ENCODE measurements around the gene HIVEP3. TPM values are rescaled to one million over a fixed set of nuclear protein-coding genes. Genes with fewer than 3 reads are reported as not detected.

The HIVEP3 gene
- total and polyA plus RNA-seq, 2 of the 13 experiments (the other 11 are each of a cell fraction or from before 2014, with no cell fraction given): 0.05 TPM; not detected in 1

DNA sequence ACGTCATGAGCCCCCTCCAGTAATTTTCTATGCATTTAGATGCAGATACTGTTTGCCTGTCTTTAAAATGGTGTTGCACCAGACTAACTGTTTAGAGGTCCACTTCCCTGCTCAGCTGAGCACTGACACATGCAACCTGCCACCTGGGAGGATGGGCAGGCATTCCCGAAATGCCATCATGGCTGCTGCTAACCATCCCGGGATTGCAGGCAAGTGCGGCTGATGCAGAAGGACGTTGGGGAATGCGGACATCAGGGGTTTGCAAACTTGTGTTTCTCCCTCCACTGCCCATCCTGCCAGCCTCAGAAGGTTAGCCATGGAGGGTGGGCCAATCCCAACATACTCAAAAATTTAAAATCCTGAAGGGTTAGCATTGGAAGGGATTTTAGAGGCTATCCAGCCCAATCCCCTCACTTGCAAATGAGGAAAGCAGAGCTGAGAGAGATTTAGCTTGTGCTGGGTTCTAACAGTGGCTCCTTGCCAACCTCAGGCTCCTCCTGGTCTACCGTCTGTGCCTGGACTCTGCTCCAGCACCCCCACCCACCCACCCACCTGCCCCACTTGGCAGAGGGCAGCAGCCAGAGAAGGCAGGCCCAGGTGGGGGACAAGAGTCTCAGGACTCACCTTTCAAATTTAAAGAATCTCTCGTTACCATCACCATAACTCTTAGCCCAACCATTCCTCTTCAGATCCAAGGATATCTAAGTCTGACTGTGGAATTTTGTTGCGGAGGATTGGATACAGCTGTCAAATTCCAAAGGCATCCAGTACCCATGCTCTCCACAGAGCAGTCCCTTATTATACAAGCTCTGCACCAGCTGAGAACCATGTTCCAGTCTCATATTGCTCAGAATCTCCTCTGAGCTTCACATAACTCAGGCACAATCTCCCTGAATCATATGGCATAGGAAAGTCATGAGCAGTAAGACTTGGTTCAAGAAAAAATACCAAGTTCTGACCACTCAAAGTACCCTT lies 34.2 kb downstream of the HIVEP3 start:
- Histone ChIP-seq H3K9ac (ENCODE audit: insufficient read depth, low read depth, low read length) (no peak overlapping the region), H4K20me1 (ENCODE audit: insufficient read depth, low read length) (no peaks in the 10 kb centered on the region), H3K9me3 (ENCODE audit: low read length) (no peaks in the 10 kb centered on the region), H3K36me3 (replicated peaks in 1 of 2; ENCODE audit: control insufficient read depth in 1 of 2, insufficient read depth in 2 of 2, low read length in 2 of 2) (no peaks in the 10 kb centered on the region), H3K27me3 (ENCODE audit: control insufficient read depth in 1 of 2, insufficient read depth in 2 of 2, low read length in 2 of 2) (no peaks in the 10 kb centered on the region; a peak in 1 of 5 replicates), H2AFZ (ENCODE audit: low read length) (no peak overlapping the region), H3K4me1 (ENCODE audit: insufficient read depth, low read length) (no peaks in the 10 kb centered on the region), H3K4me3 (replicated peaks in 1 of 3; ENCODE audit: insufficient read depth in 1 of 3, low read depth in 2 of 3, low read length in 3 of 3) (no peak overlapping the region), H3K4me2 (ENCODE audit: low read depth, low read length) (no peak overlapping the region), H3K27ac (ENCODE audit: extremely low read length, insufficient read depth, low read length) (no peak overlapping the region), H3K79me2 (ENCODE audit: insufficient read depth, low read length) (no peaks in the 10 kb centered on the region)
- no peak for DNase-seq (ENCODE audit: low spot score)
- POLR2A ChIA-PET: no interaction called here
- TF ChIP-seq ZNF550 (CRISPR knock-in tag; IDR thresholded peaks at IDR 0.05; ENCODE audit: borderline replicate concordance): no peak
- TF ChIP-seq AHR (CRISPR knock-in tag; IDR thresholded peaks at IDR 0.05): no peak
- no peak for TF ChIP-seq JUND (CRISPR knock-in tag; IDR thresholded peaks at IDR 0.05)
- TF ChIP-seq ZNF225 (CRISPR knock-in tag; IDR thresholded peaks at IDR 0.05): no peak
- TF ChIP-seq ZNF326 (CRISPR knock-in tag; IDR thresholded peaks at IDR 0.05; ENCODE audit: borderline replicate concordance): no peak
- no peak for TF ChIP-seq ZNF639 (CRISPR knock-in tag; conservative IDR thresholded peaks at IDR 0.05)
- no peak for TF ChIP-seq GTF2F1 (IDR thresholded peaks at IDR 0.05; ENCODE audit: low read length)
- TF ChIP-seq ZNF160 (CRISPR knock-in tag; IDR thresholded peaks at IDR 0.05): no peak
- no peak for TF ChIP-seq ELF4 (CRISPR knock-in tag; IDR thresholded peaks at IDR 0.05; ENCODE audit: borderline replicate concordance)
- TF ChIP-seq RXRA (CRISPR knock-in tag; IDR thresholded peaks at IDR 0.05): no peak
- TF ChIP-seq CEBPG (CRISPR knock-in tag; IDR thresholded peaks at IDR 0.05): no peak
- WGBS (ENCODE audit: low lambda C conversion rate): 35% methylated on average over 6 of the region's 9 CpGs
- CTCF ChIA-PET (ENCODE audit: low intra/inter-chr PET ratio, low total read pairs): no interaction called here
- no peak for ATAC-seq
- in situ Hi-C loops (cut with HindIII; ENCODE audit: extremely low pct_ligation_motif_present, low pct_unique_long_range_greater_than_20kb) (no loop called here), intact Hi-C loops (cut with micrococcal nuclease; ENCODE audit: unreplicated experiment) (no loop called here)
- FAIRE-seq: no peak
- BruUV-seq (replicated peaks): no TSS peak

Measured in HepG2 (cell line).